ENCODE measurements around the gene TMPO. TPM values are rescaled to one million over a fixed set of nuclear protein-coding genes. Genes with fewer than 3 reads are reported as not detected.

Gene TMPO
- total RNA-seq, 1 experiment from 2014 or later, result 202 TPM

DNA sequence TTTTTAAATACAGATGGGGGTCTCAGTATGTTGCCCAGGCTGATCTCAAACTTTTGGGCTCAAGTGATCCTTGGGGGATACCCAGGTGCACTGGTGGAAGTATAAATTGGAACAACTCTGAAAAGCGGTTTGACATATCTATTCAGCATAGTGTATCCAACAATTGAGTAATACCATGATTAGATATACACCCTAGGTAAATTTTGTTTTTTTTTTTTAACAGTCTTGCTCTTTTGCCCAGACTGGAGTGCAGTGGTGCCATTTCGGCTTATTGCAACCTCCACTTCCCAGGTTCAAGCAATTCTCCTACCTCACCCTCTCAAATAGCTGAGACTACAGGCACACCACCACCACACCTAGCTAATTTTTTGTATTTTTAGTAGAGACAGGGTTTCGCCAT is 46.5 kb downstream of the TMPO start:
- Histone ChIP-seq H2BK5ac (ENCODE audit: insufficient read length, low read length) (no peak overlapping the region), H3K18ac (ENCODE audit: insufficient read length, low read depth, low read length) (no peak overlapping the region), H3K79me2 (ENCODE audit: insufficient read depth, low read length) (no peaks in the 10 kb centered on the region), H4K91ac (ENCODE audit: insufficient read length, low read depth, low read length) (no peak overlapping the region), H2BK20ac (ENCODE audit: low read depth, low read length, poor library complexity, severe bottlenecking) (no peak overlapping the region), H2BK15ac (ENCODE audit: low read depth, low read length) (no peak overlapping the region), H3K56ac (ENCODE audit: insufficient read length, low read depth, low read length) (no peak overlapping the region), H2BK120ac (ENCODE audit: low read depth, low read length, poor library complexity, severe bottlenecking) (no peak overlapping the region), H4K8ac (replicated peaks; ENCODE audit: insufficient read length, low read depth, low read length) (no peak overlapping the region), H3K14ac (ENCODE audit: insufficient read depth, low read length) (no peak overlapping the region), H2AFZ (ENCODE audit: low read length) (no peak overlapping the region), H3K9ac (ENCODE audit: extremely low read depth, insufficient read length, low read length) (no peak overlapping the region), H4K5ac (ENCODE audit: insufficient read length, low read depth, low read length) (no peak overlapping the region), H3K4me1 (ENCODE audit: insufficient read depth, low read length) (no peaks in the 10 kb centered on the region), H3K27ac (ENCODE audit: insufficient read length, low read depth, low read length) (no peak overlapping the region), H3K23me2 (ENCODE audit: insufficient read length, low read depth, low read length, poor library complexity, severe bottlenecking) (no peaks in the 10 kb centered on the region), H3K4ac (ENCODE audit: low read depth, low read length) (no peak overlapping the region), H3K27me3 (ENCODE audit: insufficient read depth, low read length) (no peaks in the 10 kb centered on the region), H3K9me3 (ENCODE audit: control insufficient read depth, low read depth, low read length) (no peaks in the 10 kb centered on the region), H3T11ph (ENCODE audit: low read length) (no peak overlapping the region), H3K79me1 (ENCODE audit: insufficient read depth, low read depth, low read length, poor library complexity, severe bottlenecking) (no peaks in the 10 kb centered on the region), H4K20me1 (ENCODE audit: control insufficient read depth, insufficient read depth, insufficient read length) (no peaks in the 10 kb centered on the region), H2AK5ac (ENCODE audit: insufficient read length, low read length) (no peak overlapping the region), H2BK12ac (ENCODE audit: insufficient read length, low read depth, low read length) (no peak overlapping the region), H3K23ac (ENCODE audit: insufficient read length, low read depth, low read length) (no peak overlapping the region), H3K4me2 (ENCODE audit: insufficient read depth, insufficient read length, low read length) (no peak overlapping the region)
- TF ChIP-seq, protein P1, sequence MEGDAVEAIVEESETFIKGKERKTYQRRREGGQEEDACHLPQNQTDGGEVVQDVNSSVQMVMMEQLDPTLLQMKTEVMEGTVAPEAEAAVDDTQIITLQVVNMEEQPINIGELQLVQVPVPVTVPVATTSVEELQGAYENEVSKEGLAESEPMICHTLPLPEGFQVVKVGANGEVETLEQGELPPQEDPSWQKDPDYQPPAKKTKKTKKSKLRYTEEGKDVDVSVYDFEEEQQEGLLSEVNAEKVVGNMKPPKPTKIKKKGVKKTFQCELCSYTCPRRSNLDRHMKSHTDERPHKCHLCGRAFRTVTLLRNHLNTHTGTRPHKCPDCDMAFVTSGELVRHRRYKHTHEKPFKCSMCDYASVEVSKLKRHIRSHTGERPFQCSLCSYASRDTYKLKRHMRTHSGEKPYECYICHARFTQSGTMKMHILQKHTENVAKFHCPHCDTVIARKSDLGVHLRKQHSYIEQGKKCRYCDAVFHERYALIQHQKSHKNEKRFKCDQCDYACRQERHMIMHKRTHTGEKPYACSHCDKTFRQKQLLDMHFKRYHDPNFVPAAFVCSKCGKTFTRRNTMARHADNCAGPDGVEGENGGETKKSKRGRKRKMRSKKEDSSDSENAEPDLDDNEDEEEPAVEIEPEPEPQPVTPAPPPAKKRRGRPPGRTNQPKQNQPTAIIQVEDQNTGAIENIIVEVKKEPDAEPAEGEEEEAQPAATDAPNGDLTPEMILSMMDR (conservative IDR thresholded peaks at IDR 0.05), result no peak
- H3K27me3 Mint-ChIP-seq (ENCODE audit: low read depth), result no peaks in the 10 kb centered on the region
- DNase-seq, result no peak
- no peak overlapping the region for H3K4me3 Mint-ChIP-seq
- H3K27ac Mint-ChIP-seq, result no peak overlapping the region
- peaks cover 0 to 3% of the 10 kb centered on the region in 2 experiments; a peak in 1 of 4 replicates for H3K4me1 Mint-ChIP-seq
- no peaks in the 10 kb centered on the region for H3K36me3 Mint-ChIP-seq (ENCODE audit: insufficient read depth in 1 of 3, low read depth in 3 of 3)
- H3K9me3 Mint-ChIP-seq, result no peaks in the 10 kb centered on the region
- WGBS (ENCODE audit: extremely low coverage, insufficient read length, low lambda C conversion rate), result no CpG with 5 or more reads among the region's 3 CpGs
